Transverse colon (tissue), 4 donors: ENCODE results near the gene GAP43. TPM values are rescaled to one million over a fixed set of nuclear protein-coding genes. Genes with fewer than 3 reads are reported as not detected.

ENCODE experiments used
- DNase-seq: peaks from one replicate; pipeline ENCODE4 v3.0.0-alpha.2; 2019
- H3K27ac ChIP-seq, 4 donors: fragments of 200-600 bp; sonication (generic); 2 replicates each; pipeline ENCODE4 v1.5.1; 2016 to 2018; ENCODE audit warnings: inconsistent platforms in 4 of 4
- H3K27me3 ChIP-seq: fragments of 200-600 bp; sonication (generic); 2 replicates; pipeline ENCODE4 v1.5.1; 2017; ENCODE audit warnings: inconsistent platforms
- H3K36me3 ChIP-seq, 4 donors: fragments of 200-600 bp; sonication (generic); 2 replicates each; pipeline ENCODE4 v1.5.1; 2017 to 2019; ENCODE audit warnings: inconsistent platforms in 4 of 4
- H3K4me1 ChIP-seq, 4 donors: fragments of 200-600 bp; sonication (generic); 2 replicates each; pipeline ENCODE4 v1.5.1; 2017 to 2020; ENCODE audit warnings: inconsistent platforms in 4 of 4
- H3K4me3 ChIP-seq, 4 donors: fragments of 200-600 bp; sonication (generic); 1 replicate in 1 of 4; 2 replicates in 3 of 4; pipeline versions ENCODE4 v1.5.1 to v1.6.1; 2017 to 2019; ENCODE audit warnings: inconsistent platforms in 4 of 4
- H3K9me3 ChIP-seq, 2 donors: fragments of 200-600 bp; sonication (generic); 2 replicates each; pipeline ENCODE4 v1.5.1; 2017 to 2019; ENCODE audit warnings: inconsistent platforms in 2 of 2
- CTCF ChIP-seq, 5 experiments: fragments of 200-600 bp in 3 of 5; fragments of 450-650 bp in 2 of 5; sonication (generic) in 3 of 5; IDR thresholded peaks; 1 replicate in 2 of 5; 2 replicates in 3 of 5; pipeline ENCODE4 v1.5.1; 2016 to 2017; ENCODE audit warnings: antibody characterized with exemption in 5 of 5, inconsistent platforms in 3 of 5, mild to moderate bottlenecking in 2 of 5, moderate library complexity in 1 of 5
- EP300 ChIP-seq: sonication (generic); formaldehyde crosslinking; IDR thresholded peaks from one replicate; pipeline ENCODE4 v1.6.1; 2017; ENCODE audit warnings: antibody characterized with exemption, low read depth
- POLR2A ChIP-seq: fragments of 450-650 bp; IDR thresholded peaks from one replicate; pipeline ENCODE4 v1.6.1; 2016; ENCODE audit warnings: antibody characterized with exemption, mild to moderate bottlenecking, moderate library complexity
- POLR2AphosphoS5 ChIP-seq, 3 donors: sonication (generic); formaldehyde crosslinking; IDR thresholded peaks; one replicate each; pipeline ENCODE4 v1.6.1; 2016; ENCODE audit warnings: antibody characterized with exemption in 3 of 3
- WGBS, 2 donors: methylation state at CpG; one replicate each; pipeline ENCODE4 v1.1.5; 2018; ENCODE audit warnings: low coverage in 1 of 2; 5-methylcytosine and 5-hydroxymethylcytosine counted together
- in situ Hi-C, 4 donors: fragments of 200-750 bp; cut with MboI; loops; one replicate each; pipeline versions ENCODE4 v1.15.0 to v1.15.1; 2017; ENCODE audit warnings: low sequenced_read_pairs in 3 of 4, low pct_ligation_motif_present in 1 of 4, low pct_unique_long_range_greater_than_20kb in 1 of 4
- intact Hi-C: fragments of 100-400 bp; cut with DNase I; formaldehyde crosslinking; loops from one replicate; pipeline ENCODE4 v1.15.1; 2023; ENCODE audit warnings: low total_unique reads
- total RNA-seq, 4 donors: library from RNA; depleted of rRNA; stranded (reverse); fragments of >200 nt; gene quantifications; one replicate each; pipeline ENCODE4 v1.1.0, GENCODE V29; 2016

The GAP43 gene
- total RNA-seq = 1 to 10 TPM in 3 of 4 donors, not detected in 1; 2.2 to 3.5 (median 2.6) TPM

- Histone ChIP-seq H3K36me3 (no peaks in the 10 kb centered on the region), H3K4me3 (peak within 1 kb of the TSS in 1 of 4 donors; percentile 38), H3K4me1 (peaks cover 0 to 7% (median 2%) of the 10 kb centered on the region in 4 donors), H3K9me3 (no peaks in the 10 kb centered on the region), H3K27me3 (peaks cover 42% of the 10 kb centered on the region), H3K27ac (no peak within 1 kb of the TSS)
- in situ Hi-C loops = no loop called here
- TF ChIP-seq CTCF (IDR thresholded peaks at IDR 0.05) = no peak
- TF ChIP-seq POLR2AphosphoS5 (IDR thresholded peaks at IDR 0.05) = no peak
- no peak for TF ChIP-seq POLR2A
- TF ChIP-seq EP300 = no peak
- no peak for DNase-seq
- intact Hi-C loops = no loop called here
- 5 to 6% methylated on average over 16 to 20 of the region's 20 CpGs for WGBS, 2 donors
Measured at GRCh38 chr3:115623044-115623868, at the start of gene GAP43. GAP43 (plus strand) TSS chr3:115623510; CDS start chr3:115623690, 180 bp downstream.

DNA sequence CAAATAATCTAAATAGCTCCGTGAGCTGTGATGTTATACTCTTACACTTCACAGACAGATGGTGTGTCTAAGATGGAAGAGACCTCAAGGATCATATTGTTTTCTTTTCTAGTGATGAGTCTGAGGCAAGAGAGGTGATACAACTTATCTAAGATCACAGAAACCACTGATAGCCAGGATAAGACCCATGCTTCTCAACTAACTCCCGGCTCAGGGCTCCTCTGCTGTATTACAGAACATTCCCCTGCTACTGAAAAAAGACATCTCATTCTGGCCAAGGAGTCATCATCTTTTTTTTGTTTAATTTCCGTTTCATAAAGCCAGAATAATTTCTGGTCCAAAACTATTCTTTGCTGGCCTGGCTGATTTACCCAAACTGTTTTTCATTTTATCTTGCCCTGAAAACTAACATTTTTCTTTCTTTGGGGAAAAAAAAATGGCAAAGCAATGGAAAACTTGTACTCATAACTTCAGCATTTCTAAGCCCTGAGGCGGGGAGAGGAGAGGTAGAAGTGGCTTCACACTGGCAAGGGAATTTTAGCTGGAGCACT, 46.9 kb upstream of the GAP43 start:
- Histone ChIP-seq H3K36me3 (no peaks in the 10 kb centered on the region), H3K27ac (no peak overlapping the region), H3K9me3 (no peaks in the 10 kb centered on the region), H3K27me3 (no peaks in the 10 kb centered on the region), H3K4me1 (no peaks in the 10 kb centered on the region), H3K4me3 (no peak overlapping the region)
- no peak for DNase-seq
- intact Hi-C loops (no loop called here), in situ Hi-C loops (no loop called here)
- TF ChIP-seq POLR2A (no peak), EP300 (no peak), CTCF (IDR thresholded peaks at IDR 0.05) (no peak), POLR2AphosphoS5 (IDR thresholded peaks at IDR 0.05) (no peak)
- WGBS, 2 donors = 54 to 56% methylated on average over 3 to 4 of the region's 4 CpGs

GRCh38 chr3:115577000-115577399, 46.3 kb upstream of the GAP43 start:
- in situ Hi-C loops = no loop called here
- no peaks in the 10 kb centered on the region for H3K27me3 ChIP-seq
- no peak overlapping the region for H3K4me3 ChIP-seq
- 82 to 88% methylated on average over 2 of the region's 2 CpGs for WGBS, 2 donors
- H3K36me3 ChIP-seq = no peaks in the 10 kb centered on the region
- H3K4me1 ChIP-seq = no peaks in the 10 kb centered on the region
- intact Hi-C loops = no loop called here
- TF ChIP-seq EP300 (no peak), POLR2A (no peak), CTCF (IDR thresholded peaks at IDR 0.05) (no peak), POLR2AphosphoS5 (IDR thresholded peaks at IDR 0.05) (no peak)
- no peak overlapping the region for H3K27ac ChIP-seq
- no peaks in the 10 kb centered on the region for H3K9me3 ChIP-seq
- DNase-seq = no peak

DNA sequence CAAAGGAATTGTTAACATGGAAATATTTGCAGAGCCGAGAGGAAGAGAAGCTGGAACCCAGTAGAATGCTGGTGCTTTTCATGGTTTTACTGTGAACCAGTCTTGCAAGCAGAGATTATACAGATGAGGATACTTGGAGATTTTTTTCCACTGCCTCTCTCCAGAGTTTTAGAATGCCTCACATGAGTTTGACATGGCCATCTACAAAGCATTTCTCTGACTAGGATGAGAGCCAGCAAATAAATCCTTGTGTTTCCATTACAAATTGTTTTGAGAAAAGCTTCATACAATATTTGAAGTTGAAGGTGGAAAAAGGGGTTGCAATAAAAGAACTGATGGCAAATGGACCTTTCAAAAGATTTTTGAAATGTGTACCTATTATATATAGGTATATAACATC, 45.0 kb upstream of the GAP43 start:
- 67 to 68% methylated on average over 1 of the region's 1 CpG for WGBS, 2 donors
- no peak for TF ChIP-seq CTCF (IDR thresholded peaks at IDR 0.05)
- TF ChIP-seq POLR2AphosphoS5 (IDR thresholded peaks at IDR 0.05) = no peak
- no peak for TF ChIP-seq POLR2A
- no peak for TF ChIP-seq EP300
- H3K36me3 ChIP-seq = no peaks in the 10 kb centered on the region
- H3K27ac ChIP-seq = no peak overlapping the region
- H3K9me3 ChIP-seq = no peaks in the 10 kb centered on the region
- in situ Hi-C loops = no loop called here
- intact Hi-C loops = no loop called here
- no peaks in the 10 kb centered on the region for H3K4me1 ChIP-seq
- DNase-seq = no peak
- no peak overlapping the region for H3K4me3 ChIP-seq
- no peaks in the 10 kb centered on the region for H3K27me3 ChIP-seq
